Pancreas (tissue), 10 donors: ENCODE results near the gene OXNAD1. TPM values are rescaled to one million over a fixed set of nuclear protein-coding genes. Genes with fewer than 3 reads are reported as not detected.
A peak's percentile ranks its signal among the peaks of the same experiment; 100 is the strongest.

Source experiments
- ATAC-seq, 4 donors: fragments of 200-7000 bp; cut with Tn5 transposase; one replicate each; pipeline versions ENCODE4 v1.8.0 to v1.9.1; 2020; ENCODE audit warnings: mild to moderate bottlenecking in 4 of 4, moderate library complexity in 4 of 4
- DNase-seq, 6 donors: peaks; one replicate each; pipeline ENCODE4 v3.0.0-alpha.2; 2020
- FAIRE-seq: peaks from 2 replicates; lab custom pipeline; 2012; peaks lifted over from hg19 to GRCh38; lab: Jason Lieb, UNC
- H3K27ac ChIP-seq, 4 donors: fragments of 200-600 bp; sonication (generic); 1 replicate in 3 of 4; 2 replicates in 1 of 4; pipeline versions ENCODE4 v1.5.0 to v1.8.0; 2020
- H3K27me3 ChIP-seq, 4 donors: fragments of 200-600 bp; one replicate each; pipeline ENCODE4 v1.8.0; 2021
- H3K36me3 ChIP-seq, 3 donors: fragments of 200-600 bp; sonication (generic) in 1 of 3; one replicate each; pipeline versions ENCODE4 v1.5.0 to v1.8.0; 2020 to 2021
- H3K4me1 ChIP-seq, 3 donors: fragments of 200-600 bp; one replicate each; pipeline ENCODE4 v1.8.0; 2021
- H3K4me3 ChIP-seq, 4 donors: fragments of 200-600 bp; sonication (generic) in 2 of 4; one replicate each; pipeline versions ENCODE4 v1.5.0 to v1.8.0; 2020 to 2021
- H3K9me3 ChIP-seq, 4 donors: fragments of 200-600 bp; one replicate each; pipeline ENCODE4 v1.8.0; 2021
- CTCF ChIP-seq, 4 donors: fragments of 200-600 bp; sonication (generic) in 3 of 4; IDR thresholded peaks; one replicate each; pipeline versions ENCODE4 v1.5.0 to v1.8.0; 2021; ENCODE audit warnings: antibody characterized with exemption in 4 of 4
- WGBS, 2 donors: extraction: QIAGEN DNeasy Blood & Tissue Kit; methylation state at CpG; one replicate each; pipeline ENCODE4 v1.1.7; 2013; 5-methylcytosine and 5-hydroxymethylcytosine counted together
- intact Hi-C, 3 donors: fragments of 100-400 bp; cut with DNase I; formaldehyde crosslinking; loops; one replicate each; pipeline versions ENCODE4 v1.11.1 to v1.14.2; 2022
- polyA plus RNA-seq, 2 donors: library from polyadenylated mRNA; stranded (reverse); fragments of 200-250 nt; gene quantifications; one replicate each; pipeline ENCODE4 v1.2.3, GENCODE V29; 2013
- total RNA-seq, 6 donors: library from RNA; stranded (reverse); fragmentation: NEBNext Ultra II Directional in 4 of 6; extraction: Animal tissue kit (Norgen Biotek cat#: 25700) in 4 of 6; gene quantifications; one replicate each; pipeline versions ENCODE4 v1.2.1 to v1.2.4, GENCODE V29; 2021 to 2023
- donor health status: healthy with polysubstance abuse.
- donor health status: DM: no; HTN: no; CAD: no; lungs with moderate emphysema.
- donor health status: DM: no; HTN: no; CAD: no.
- donor health status: control.
- donor health status: control.
- donor health status: Bipolar disorder and iron deficiency.
- donor health status: DM: yes; HTN: yes; CAD: no.
- donor health status: DM: no; HTN: no; CAD: no.
- donor health status: DM: no; HTN: no; CAD: no.
- donor health status: DM: yes; HTN: yes; CAD: no.

The OXNAD1 gene
- total and polyA plus RNA-seq, 8 donors, result 2.8 to 6.7 (median 4.0) TPM

GRCh38 chr3:16233806-16234205 lies 31.2 kb upstream of the OXNAD1 start:
- Histone ChIP-seq H3K27me3 (no peaks in the 10 kb centered on the region), H3K36me3 (no peaks in the 10 kb centered on the region), H3K4me1 (no peaks in the 10 kb centered on the region), H3K4me3 (no peak overlapping the region), H3K27ac (no peak overlapping the region), H3K9me3 (no peaks in the 10 kb centered on the region)
- 98 to 100% methylated on average over 1 of the region's 1 CpG for WGBS, 2 donors
- ATAC-seq (no peak), FAIRE-seq (no peak), DNase-seq (no peak)
- no peak for TF ChIP-seq CTCF (IDR thresholded peaks at IDR 0.05)
- intact Hi-C loops, result no loop called here

GRCh38 chr3:16234281-16234680 lies 30.7 kb upstream of the OXNAD1 start:
- Histone ChIP-seq H3K4me3 (no peak overlapping the region), H3K27me3 (no peaks in the 10 kb centered on the region), H3K4me1 (no peaks in the 10 kb centered on the region), H3K27ac (no peak overlapping the region), H3K9me3 (no peaks in the 10 kb centered on the region), H3K36me3 (no peaks in the 10 kb centered on the region)
- 95% methylated on average over 2 of the region's 2 CpGs for WGBS, 2 donors
- intact Hi-C loops, result no loop called here
- no peak for DNase-seq
- no peak for ATAC-seq
- no peak for TF ChIP-seq CTCF (IDR thresholded peaks at IDR 0.05)
- no peak for FAIRE-seq

GRCh38 chr3:16236030-16236639 lies 28.9 kb upstream of the OXNAD1 start:
- ATAC-seq, result no peak
- no peak for TF ChIP-seq CTCF (IDR thresholded peaks at IDR 0.05)
- no peaks in the 10 kb centered on the region for H3K9me3 ChIP-seq
- H3K4me3 ChIP-seq, result no peak overlapping the region
- no peak for DNase-seq
- H3K36me3 ChIP-seq, result no peaks in the 10 kb centered on the region
- intact Hi-C loops, result no loop called here
- no peak overlapping the region for H3K27ac ChIP-seq
- no peaks in the 10 kb centered on the region for H3K27me3 ChIP-seq
- WGBS, 2 donors, result 85 to 87% methylated on average over 4 of the region's 4 CpGs
- H3K4me1 ChIP-seq, result no peaks in the 10 kb centered on the region
- no peak for FAIRE-seq

DNA sequence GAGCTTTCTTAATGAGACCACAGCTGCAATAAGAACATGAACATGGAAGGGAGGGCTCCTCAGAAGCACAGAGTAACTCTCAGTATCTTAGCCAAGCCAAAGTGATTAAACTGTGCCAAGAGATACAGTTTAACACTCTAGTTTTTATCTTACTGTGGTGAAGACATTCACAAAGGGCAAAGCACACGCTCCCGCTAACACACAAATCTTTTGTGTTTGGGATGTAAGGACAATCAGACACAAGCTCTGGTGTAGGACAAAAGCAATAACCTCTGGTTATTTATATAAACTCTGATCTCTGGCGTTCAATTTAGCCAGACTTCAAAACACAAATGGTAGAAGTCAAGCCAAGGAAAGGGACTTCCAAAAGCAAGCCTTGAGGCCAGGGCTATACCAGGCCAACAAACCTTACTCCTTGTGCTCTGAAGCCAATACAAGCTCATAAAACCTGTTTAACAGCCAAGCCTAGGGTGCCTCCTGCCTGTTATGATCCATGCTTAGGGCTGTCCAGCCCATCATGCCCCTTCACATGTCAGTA lies 28.1 kb upstream of the OXNAD1 start:
- intact Hi-C loops, result no loop called here
- 45 to 56% methylated on average over 3 of the region's 3 CpGs for WGBS, 2 donors
- no peaks in the 10 kb centered on the region for H3K4me1 ChIP-seq
- H3K27ac ChIP-seq, result no peak overlapping the region
- FAIRE-seq (no peak), ATAC-seq (no peak), DNase-seq (no peak)
- no peaks in the 10 kb centered on the region for H3K9me3 ChIP-seq
- no peak for TF ChIP-seq CTCF (IDR thresholded peaks at IDR 0.05)
- H3K36me3 ChIP-seq, result no peaks in the 10 kb centered on the region
- no peaks in the 10 kb centered on the region for H3K27me3 ChIP-seq
- H3K4me3 ChIP-seq, result no peak overlapping the region

- Histone ChIP-seq H3K4me3 (no peak overlapping the region), H3K9me3 (no peaks in the 10 kb centered on the region), H3K4me1 (no peaks in the 10 kb centered on the region), H3K27ac (no peak overlapping the region), H3K36me3 (no peaks in the 10 kb centered on the region), H3K27me3 (no peaks in the 10 kb centered on the region)
- ATAC-seq (peak in 2 of 4 donors; percentile 31 to 33), FAIRE-seq (no peak), DNase-seq (no peak)
- WGBS, 2 donors, result 39 to 46% methylated on average over 3 of the region's 3 CpGs
- intact Hi-C loops, result no loop called here
- no peak for TF ChIP-seq CTCF (IDR thresholded peaks at IDR 0.05)
Measured at GRCh38 chr3:16239086-16239770, 25.8 kb upstream of the OXNAD1 start.
